ENCODE measurements around the gene WDR73.
"Not testable (repeated sequence)": the region's sequence is repeated elsewhere in the genome, so short reads cannot be mapped to it uniquely, and the experiment has no call there.

Gene WDR73

GRCh38 chr15:84653910-84654688 lies at the start of gene WDR73:
Gene WDR73 (minus strand): TSS chr15:84654283. CDS start chr15:84654274, 9 bp downstream.
- peak; percentile 63 for DNase-seq

- no peak for DNase-seq
Observed at GRCh38 chr15:84703808-84704207, 49.7 kb upstream of the WDR73 start.

DNA sequence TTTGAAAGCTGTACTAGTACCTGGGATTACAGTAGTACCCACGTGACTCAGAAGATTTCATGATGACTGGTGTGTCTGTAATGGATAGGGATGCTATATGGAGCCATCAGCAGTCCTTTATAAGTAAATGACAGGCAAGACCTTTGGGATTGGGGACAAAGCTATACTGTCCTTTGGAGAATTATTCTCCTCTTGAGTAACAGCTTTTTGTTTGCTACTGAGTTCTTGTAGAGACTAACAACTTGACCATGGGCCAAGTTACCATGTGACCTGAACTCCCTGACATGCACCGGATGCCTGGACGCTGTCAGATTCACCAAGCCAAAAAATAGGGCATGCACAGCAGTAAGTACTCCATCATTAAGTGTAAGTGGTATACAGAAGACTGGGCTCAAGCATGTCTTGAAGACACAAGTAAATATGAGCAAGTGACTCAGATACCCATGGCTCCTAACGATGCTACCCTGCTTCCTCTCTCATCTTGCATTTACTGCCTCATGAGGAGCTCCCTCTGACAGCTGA lies 48.9 kb upstream of the WDR73 start:
- DNase-seq, result no peak

DNA sequence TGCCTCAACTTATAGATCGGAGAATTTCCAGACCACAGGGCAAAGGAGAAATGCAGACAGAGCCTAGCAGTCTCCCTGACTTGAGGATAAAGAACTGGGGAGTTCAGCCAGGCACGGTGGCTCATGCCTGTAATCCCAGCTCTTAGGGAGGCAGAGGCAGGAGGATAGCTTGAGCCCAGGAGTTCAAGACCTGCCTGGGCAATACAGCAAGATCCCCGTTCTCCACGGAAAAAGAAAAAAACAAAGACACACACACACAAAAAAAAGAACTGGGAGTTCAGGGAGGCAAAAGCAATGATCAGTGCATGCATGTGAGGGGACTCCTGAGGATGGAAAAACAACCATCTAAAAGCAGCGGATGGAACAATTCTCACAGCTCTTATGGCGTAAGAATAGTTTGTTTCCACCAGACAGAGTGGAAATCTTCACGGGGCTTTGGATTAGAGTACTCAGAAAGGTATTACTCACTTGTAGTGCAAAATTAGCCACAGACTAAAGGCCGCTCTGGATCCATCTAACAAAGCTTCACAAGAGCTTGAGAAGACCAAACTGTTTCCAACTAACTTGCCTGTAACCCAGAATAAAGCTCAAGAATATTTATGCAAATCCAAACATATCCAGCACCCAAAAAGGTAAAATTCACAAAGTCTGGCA lies 45.6 kb upstream of the WDR73 start:
- DNase-seq, result no peak

- DNase-seq, result no peak
Observed at GRCh38 chr15:84697236-84697990, 43.3 kb upstream of the WDR73 start.

GRCh38 chr15:84696757-84697156 lies 42.7 kb upstream of the WDR73 start:
- DNase-seq, result no peak

GRCh38 chr15:84690342-84690741 lies 36.3 kb upstream of the WDR73 start:
- no peak for DNase-seq

DNA sequence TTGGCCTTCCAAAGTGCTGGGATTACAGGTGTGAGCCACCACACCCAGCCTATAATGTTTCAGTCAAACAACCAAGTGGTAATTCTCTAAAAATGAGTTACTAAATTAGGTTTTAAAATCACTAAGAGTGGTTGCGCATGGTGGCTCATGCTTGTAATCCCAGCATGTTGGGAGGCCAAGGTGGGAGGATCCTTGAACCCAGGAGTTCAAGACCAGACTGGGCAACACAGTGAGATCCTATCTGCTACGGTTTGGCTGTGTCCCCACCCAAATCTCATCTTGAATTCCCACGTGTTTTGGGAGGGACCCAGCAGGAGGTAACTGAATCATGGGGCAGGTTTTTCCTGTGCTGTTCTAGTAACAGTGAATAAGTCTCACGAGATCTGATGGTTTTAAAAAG lies 35.8 kb upstream of the WDR73 start:
- no peak for DNase-seq

DNA sequence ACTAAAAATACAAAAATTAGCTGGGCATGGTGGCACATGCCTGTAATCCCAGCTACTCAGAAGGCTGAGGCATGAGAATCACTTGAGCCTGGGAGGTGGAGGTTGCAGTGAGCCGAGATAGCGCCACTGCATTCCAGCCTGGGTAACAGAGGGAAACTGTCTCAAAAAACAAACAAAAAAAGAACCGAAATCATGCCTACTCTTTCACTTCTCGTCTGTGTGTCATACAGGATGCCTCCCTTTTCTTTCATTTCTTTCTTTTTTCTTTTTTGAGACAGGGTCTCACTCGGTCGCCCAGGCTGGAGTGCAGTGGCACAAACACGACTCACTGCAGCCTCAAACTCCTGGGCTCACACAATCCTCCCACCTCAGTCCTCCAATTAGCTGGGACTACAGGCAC lies 32.4 kb upstream of the WDR73 start:
- DNase-seq, result not testable (repeated sequence)

DNA sequence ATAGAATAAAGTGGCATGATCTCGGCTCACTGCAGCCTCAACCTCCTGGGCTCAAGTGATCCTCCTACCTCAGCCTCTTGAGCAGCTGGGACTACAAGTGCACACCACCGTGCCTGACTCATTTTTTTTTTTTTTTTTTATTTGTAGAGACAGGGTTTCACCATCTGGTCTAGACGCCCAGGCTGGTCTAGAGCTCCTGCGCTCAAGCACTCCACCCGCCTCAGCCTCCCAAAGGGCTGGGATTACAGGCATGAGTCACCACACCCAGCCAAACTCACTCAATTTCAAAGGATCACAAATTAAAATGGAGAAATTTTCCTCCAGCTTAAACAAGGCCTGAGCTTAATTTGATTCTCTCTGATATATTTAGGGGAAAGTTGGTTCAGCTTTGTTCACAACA lies 31.2 kb upstream of the WDR73 start:
- DNase-seq, result no peak

GRCh38 chr15:84684092-84684491 lies 30.0 kb upstream of the WDR73 start:
- no peak for DNase-seq

DNA sequence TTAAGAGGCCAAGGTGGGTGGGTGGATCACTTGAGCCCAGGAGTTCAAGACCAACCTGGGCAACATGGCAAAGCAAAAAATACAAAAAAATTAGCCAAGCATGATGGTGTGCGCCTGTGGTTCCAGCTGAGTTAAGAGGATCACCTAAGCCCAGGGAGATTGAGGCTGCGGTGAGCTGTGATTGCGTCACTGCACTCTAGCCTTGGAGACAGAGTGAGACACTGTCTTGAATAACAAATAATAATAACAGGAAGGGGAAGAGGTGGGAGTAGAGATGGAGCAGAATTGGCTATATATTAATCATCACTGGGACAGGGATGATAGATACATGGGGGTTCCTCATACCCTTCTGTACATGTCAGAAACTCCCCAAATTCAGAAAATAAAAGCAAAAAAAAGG lies 27.7 kb upstream of the WDR73 start:
- no peak for DNase-seq

GRCh38 chr15:84671211-84671610 lies 17.1 kb upstream of the WDR73 start:
- DNase-seq, result peak; percentile 25

DNA sequence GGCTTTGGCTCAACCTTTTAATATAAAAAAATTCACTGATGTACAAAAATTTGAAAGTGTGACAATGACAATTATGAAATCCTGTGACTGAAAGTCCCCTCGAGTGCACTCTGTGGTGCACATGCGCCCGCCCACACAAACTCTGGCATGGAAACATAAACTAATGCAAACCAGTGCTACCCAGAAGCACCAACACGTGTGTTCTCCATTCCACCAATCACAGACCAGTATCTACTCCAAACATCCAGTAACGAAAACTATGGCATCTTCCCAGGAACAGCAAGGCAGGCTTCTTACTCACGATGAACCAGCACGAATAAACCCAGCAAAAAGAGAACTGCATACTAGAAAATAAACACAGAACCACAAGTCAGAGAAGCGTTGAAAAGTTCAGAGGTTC lies 15.6 kb upstream of the WDR73 start:
- DNase-seq, result no peak

DNA sequence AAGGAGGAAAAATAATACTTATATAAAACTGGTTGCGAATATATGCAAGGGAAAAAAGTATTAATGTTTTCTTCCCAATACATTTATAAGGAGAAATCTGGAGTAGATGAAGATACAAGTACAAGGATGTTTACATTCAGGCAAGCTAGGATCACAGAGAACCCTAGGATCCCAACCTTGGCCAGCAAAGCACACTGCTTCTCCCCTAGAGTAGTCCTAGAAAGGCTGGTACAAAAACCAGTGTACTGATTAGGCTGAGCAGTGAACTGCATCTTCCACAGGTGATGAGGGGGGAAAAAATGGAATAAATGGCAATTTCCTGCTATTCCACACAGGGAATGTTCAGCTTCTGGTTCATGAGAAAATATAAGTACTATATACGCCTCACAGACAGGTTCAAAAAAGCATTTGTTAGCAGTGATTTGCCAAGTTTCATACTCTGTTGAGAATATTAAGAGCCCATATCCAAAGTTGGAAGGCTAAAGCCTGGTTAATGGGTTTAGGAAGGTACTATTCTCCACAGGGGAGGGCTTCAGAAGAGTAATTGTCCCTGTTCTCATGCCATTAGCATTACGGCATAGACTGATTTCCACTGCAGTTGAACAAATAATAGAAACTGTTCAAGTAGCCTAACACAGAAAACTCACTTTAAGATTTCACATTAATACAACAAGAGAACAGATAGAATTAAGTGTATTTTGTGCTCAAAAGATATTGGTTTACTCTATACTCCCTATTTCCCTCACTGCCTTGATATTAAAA lies 14.3 kb upstream of the WDR73 start:
- peak; percentile 79 for DNase-seq

GRCh38 chr15:84666373-84666772 lies 12.3 kb upstream of the WDR73 start:
- no peak for DNase-seq

GRCh38 chr15:84661001-84661400 lies 6.9 kb upstream of the WDR73 start:
- DNase-seq, result no peak

DNA sequence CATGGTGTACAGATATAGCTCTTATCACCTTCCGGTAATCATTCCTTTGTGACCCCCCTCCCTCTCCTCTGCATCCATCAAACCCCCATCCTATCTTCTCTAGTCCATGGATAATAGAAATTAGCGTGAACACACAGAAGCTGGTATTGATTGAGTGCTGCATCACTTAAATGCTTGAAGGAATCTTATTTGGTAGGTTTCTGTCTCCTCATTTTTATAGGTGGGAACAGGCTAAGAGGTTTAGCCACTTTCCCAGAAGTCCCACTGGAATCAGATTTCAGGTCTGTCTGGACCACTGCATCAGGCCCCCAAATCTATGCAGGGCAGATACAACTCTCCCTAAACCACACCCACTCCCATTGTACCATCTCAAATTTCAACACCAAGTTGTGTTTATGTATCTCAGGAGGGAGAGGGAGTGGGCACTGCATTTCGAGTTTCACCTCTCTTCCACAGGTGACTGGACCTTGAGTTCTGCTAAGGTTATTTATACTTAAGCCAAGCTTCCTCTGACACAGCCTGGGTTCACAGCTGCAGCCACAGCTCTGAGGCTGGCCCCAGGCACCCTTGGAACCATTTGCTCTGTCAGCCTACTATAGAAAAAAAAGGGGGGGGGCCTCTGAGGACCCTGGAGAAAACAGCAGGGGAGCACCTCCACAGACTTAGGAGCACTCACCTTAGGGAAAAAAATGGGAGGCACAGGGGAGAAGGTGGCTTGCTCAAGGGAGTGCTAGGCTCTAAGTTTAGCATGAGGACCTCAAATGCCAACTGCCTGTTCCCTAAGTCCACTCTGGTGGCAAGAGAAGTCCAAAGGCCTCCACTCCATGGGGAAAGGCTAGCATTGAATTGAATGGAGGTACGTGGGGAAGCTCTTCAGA lies 6.1 kb upstream of the WDR73 start:
- no peak for DNase-seq

- no peak for DNase-seq
Observed at GRCh38 chr15:84658788-84659411, 4.8 kb upstream of the WDR73 start.

DNA sequence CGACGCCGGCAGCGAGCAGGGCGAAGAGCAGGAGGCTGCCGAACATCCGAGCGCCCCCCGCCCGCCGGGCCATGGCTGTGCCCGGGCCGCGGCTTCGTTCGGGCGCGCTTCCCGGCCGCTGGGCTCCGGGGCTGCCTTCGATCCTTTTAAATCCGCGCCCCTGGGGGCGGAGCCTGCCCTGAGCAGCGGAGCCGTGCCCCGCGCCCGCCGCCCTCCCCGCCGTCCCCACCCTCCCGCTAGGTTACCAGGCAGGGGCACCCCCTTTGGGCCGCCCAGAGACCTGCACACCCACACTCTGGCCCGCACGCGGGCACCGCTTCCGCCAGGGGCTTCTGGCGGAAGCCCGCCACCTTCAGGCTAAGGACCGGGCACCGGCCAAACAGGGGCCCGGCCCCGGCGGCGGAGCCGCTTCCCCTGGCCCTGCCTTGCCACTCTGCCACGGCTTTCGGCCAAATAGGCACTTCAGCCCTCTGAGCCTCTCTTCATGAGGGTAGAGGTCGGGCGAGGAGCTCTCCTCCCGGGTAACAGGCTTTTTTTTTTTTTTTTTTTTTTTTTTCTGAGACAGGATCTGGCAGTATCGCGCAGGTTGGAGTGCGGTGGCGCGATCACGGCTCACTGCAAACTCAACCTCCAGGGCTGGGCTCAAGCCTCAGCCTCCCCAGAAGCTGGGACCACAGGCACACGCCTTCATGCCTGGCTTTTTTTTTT lies 4.2 kb upstream of the WDR73 start, which contains the start of gene NMB:
TSS of gene NMB (minus strand) at position 120 of the 708 bp plus-strand sequence. CDS start at position 73, 47 bp downstream.
- peak; percentile 76 for DNase-seq

DNA sequence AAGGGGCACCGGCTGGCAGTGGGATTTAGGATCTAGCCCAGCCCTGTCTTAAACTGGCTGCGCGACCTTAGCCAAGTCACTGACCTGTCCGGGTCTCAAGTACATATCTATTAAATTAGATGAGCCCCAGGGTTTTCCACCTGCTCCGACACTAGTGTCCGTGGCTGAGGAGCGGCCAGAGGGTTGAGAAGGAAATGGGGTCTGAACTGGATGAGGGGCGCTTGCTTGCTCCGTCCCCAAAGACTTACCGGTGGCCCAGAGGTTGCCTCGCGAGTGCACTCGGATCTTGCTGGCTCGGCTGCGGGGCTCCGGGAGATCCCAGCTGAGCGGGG lies 3.6 kb upstream of the WDR73 start:
- no peak for DNase-seq
